Activated CD4-positive, alpha-beta memory T cell treated with anti-CD3 and anti-CD28 coated beads for 36 hours (primary cell): ENCODE measurements around the gene L3HYPDH. TPM values are rescaled to one million over a fixed set of nuclear protein-coding genes. Genes with fewer than 3 reads are reported as not detected.

ENCODE experiments used
- CTCF ChIA-PET: fragments of 350-600 bp; sonication (Branson Sonifier 250); formaldehyde crosslinking; loops from one replicate; lab custom pipeline; 2021; ENCODE audit warnings: antibody characterized with exemption, inconsistent platforms; lab: Charles Lee
- POLR2A ChIA-PET: fragments of 350-600 bp; sonication (Branson Sonifier 250); formaldehyde crosslinking; loops from one replicate; lab custom pipeline; 2021; ENCODE audit warnings: antibody characterized with exemption; lab: Charles Lee
- DNase-seq: peaks from one replicate; pipeline ENCODE4 v3.0.0-alpha.2; 2020
- H3K27ac Mint-ChIP-seq: one replicate; pipeline ENCODE4 v1.8.0; 2021; ENCODE audit warnings: mixed read lengths
- H3K27me3 Mint-ChIP-seq: one replicate; pipeline ENCODE4 v1.8.0; 2021; ENCODE audit warnings: mixed read lengths
- H3K36me3 Mint-ChIP-seq: one replicate; pipeline ENCODE4 v1.8.0; 2021; ENCODE audit warnings: mixed read lengths
- H3K4me1 Mint-ChIP-seq: one replicate; pipeline ENCODE4 v1.8.0; 2021; ENCODE audit warnings: low read depth, mixed read lengths
- H3K4me3 Mint-ChIP-seq: one replicate; pipeline ENCODE4 v1.8.0; 2021; ENCODE audit warnings: mild to moderate bottlenecking, mixed read lengths
- H3K9me3 Mint-ChIP-seq: one replicate; pipeline ENCODE4 v1.8.0; 2021; ENCODE audit warnings: mixed read lengths
- intact Hi-C: fragments of 100-400 bp; cut with micrococcal nuclease; formaldehyde crosslinking; loops from one replicate; pipeline ENCODE4 v1.15.1; 2023
- total RNA-seq, 2 experiments: library from RNA; stranded (reverse); gene quantifications; one replicate each; pipeline ENCODE4 v1.2.3, GENCODE V29; 2021

L3HYPDH gene
- total RNA-seq: 1 to 10 TPM; 7.8 to 7.9 TPM

- intact Hi-C loops: loop anchor here (1.0 to 10.0 kb wide), 7 partner anchors 19 to 1055 kb away; partner anchors contain the start of genes DAAM1, DHRS7, GPR135 and PCNX4
- Mint-ChIP-seq H3K4me1 (peaks cover 56% of the 10 kb centered on the region), H3K9me3 (no peaks in the 10 kb centered on the region), H3K4me3 (peak within 1 kb of the TSS; percentile 92), H3K27ac (peak within 1 kb of the TSS; percentile 86), H3K27me3 (no peaks in the 10 kb centered on the region), H3K36me3 (peaks cover 13% of the 10 kb centered on the region)
- CTCF ChIA-PET: interaction anchor here (0.9 to 2.6 kb wide), 10 partner anchors 11 to 359 kb away, joined by 3 to 17 read pairs (median 5); partner anchors contain the start of genes CCDC175, DAAM1 and GPR135
- peak; percentile 98 for DNase-seq
- POLR2A ChIA-PET: interaction anchor here (0.9 to 1.9 kb wide), 8 partner anchors 9 to 1057 kb away, joined by 3 to 23 read pairs (median 6); partner anchors contain the start of genes CCDC175, DAAM1, GPR135 and KIAA0586
Observed at GRCh38 chr14:59483819-59484638, at the start of gene L3HYPDH, which contains the start of gene JKAMP. Gene L3HYPDH, minus strand, starts transcription at chr14:59484408. Its CDS starts 92 bp downstream, at chr14:59484316. Gene JKAMP, plus strand, starts transcription at chr14:59484517. Its CDS starts 73 bp downstream, at chr14:59484590.

GRCh38 chr14:59532419-59532818 lies 48.2 kb upstream of the L3HYPDH start:
- no peak overlapping the region for H3K4me3 Mint-ChIP-seq
- no peak overlapping the region for H3K27ac Mint-ChIP-seq
- POLR2A ChIA-PET: no interaction called here
- no peaks in the 10 kb centered on the region for H3K36me3 Mint-ChIP-seq
- intact Hi-C loops: no loop called here
- DNase-seq: no peak
- peaks cover 6% of the 10 kb centered on the region for H3K9me3 Mint-ChIP-seq
- no peaks in the 10 kb centered on the region for H3K4me1 Mint-ChIP-seq
- CTCF ChIA-PET: no interaction called here
- H3K27me3 Mint-ChIP-seq: peaks cover 13% of the 10 kb centered on the region

GRCh38 chr14:59530349-59530748 lies 46.1 kb upstream of the L3HYPDH start:
- no peak for DNase-seq
- Mint-ChIP-seq H3K27ac (no peak overlapping the region), H3K4me3 (no peak overlapping the region), H3K9me3 (peaks cover 6% of the 10 kb centered on the region), H3K27me3 (peaks cover 9% of the 10 kb centered on the region), H3K4me1 (no peaks in the 10 kb centered on the region), H3K36me3 (no peaks in the 10 kb centered on the region)
- intact Hi-C loops: no loop called here
- ChIA-PET CTCF (no interaction called here), POLR2A (no interaction called here)

GRCh38 chr14:59529189-59529588 lies 45.0 kb upstream of the L3HYPDH start:
- CTCF ChIA-PET: no interaction called here
- no peak overlapping the region for H3K4me3 Mint-ChIP-seq
- POLR2A ChIA-PET: interaction anchor here (0.7 kb wide), 1 partner anchor 36 kb away, joined by 3 read pairs; no protein-coding TSS in a partner anchor
- H3K9me3 Mint-ChIP-seq: peaks cover 6% of the 10 kb centered on the region
- H3K36me3 Mint-ChIP-seq: no peaks in the 10 kb centered on the region
- H3K4me1 Mint-ChIP-seq: no peaks in the 10 kb centered on the region
- no peak overlapping the region for H3K27ac Mint-ChIP-seq
- intact Hi-C loops: no loop called here
- H3K27me3 Mint-ChIP-seq: peaks cover 11% of the 10 kb centered on the region
- DNase-seq: no peak

DNA sequence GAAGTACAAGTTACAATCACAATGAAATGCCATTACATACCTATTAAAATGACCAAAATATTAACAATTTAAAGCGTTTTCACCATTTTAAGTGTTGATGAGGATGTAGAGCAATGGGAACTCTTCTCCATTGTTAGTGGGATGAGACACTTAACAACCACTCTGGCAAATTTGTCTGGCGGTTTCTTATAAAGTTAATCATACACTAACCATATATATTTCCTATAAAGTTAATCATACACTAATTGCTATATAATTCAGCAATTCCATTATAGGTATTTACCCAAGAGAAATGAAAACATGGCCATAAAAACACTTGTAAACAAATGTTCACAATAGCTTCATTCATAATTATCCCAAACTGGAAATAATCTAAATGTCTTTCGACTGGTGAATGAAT lies 36.0 kb upstream of the L3HYPDH start:
- Mint-ChIP-seq H3K4me1 (no peaks in the 10 kb centered on the region), H3K27ac (no peak overlapping the region), H3K9me3 (no peaks in the 10 kb centered on the region), H3K36me3 (no peaks in the 10 kb centered on the region), H3K27me3 (peaks cover 5% of the 10 kb centered on the region), H3K4me3 (no peak overlapping the region)
- intact Hi-C loops: no loop called here
- CTCF ChIA-PET: no interaction called here
- POLR2A ChIA-PET: no interaction called here
- no peak for DNase-seq

DNA sequence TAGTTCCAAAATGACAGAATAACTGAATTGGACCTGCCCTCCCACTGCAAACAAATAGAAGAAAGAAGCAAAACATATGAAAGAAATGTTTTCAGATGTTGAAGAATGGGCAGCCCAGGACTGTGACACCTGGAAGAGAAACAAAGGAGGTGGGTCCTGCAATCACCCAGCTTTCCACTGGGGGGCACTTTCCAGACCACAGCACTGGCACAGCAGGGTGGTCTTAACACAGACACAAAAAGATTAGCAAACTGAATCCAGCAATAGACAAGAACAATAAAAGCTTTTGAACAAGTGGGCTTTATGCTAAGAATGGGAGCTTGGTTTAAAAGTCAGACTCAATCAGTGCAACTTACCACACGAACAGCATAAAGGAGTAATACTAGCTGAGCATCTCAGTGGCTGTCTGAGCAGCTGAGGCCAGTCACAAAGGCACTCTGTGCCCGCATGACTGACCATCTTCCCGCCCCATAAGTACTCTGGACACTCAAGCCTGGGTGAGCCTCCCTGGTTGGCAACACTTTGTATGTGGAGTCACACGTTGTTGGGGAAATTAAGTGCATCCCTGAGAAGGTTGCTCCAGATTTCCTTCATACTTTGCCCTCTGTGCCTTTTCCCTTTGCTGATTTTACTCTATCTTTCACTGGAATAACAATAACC lies 27.8 kb upstream of the L3HYPDH start:
- no peaks in the 10 kb centered on the region for H3K36me3 Mint-ChIP-seq
- no peaks in the 10 kb centered on the region for H3K9me3 Mint-ChIP-seq
- H3K27me3 Mint-ChIP-seq: peaks cover 8% of the 10 kb centered on the region
- no peaks in the 10 kb centered on the region for H3K4me1 Mint-ChIP-seq
- ChIA-PET CTCF (interaction anchor here (0.9 to 2.1 kb wide), 3 partner anchors 10 to 65 kb away, joined by 3 to 13 read pairs (median 3); partner anchors contain the start of gene CCDC175), POLR2A (interaction anchor here (0.5 kb wide), 1 partner anchor 361 kb away, joined by 5 read pairs; no protein-coding TSS in a partner anchor)
- intact Hi-C loops: no loop called here
- DNase-seq: peak; percentile 17
- no peak overlapping the region for H3K4me3 Mint-ChIP-seq
- H3K27ac Mint-ChIP-seq: no peak overlapping the region

GRCh38 chr14:59510966-59511365 lies 26.8 kb upstream of the L3HYPDH start:
- peaks cover 8% of the 10 kb centered on the region for H3K27me3 Mint-ChIP-seq
- no peaks in the 10 kb centered on the region for H3K36me3 Mint-ChIP-seq
- no peak for DNase-seq
- intact Hi-C loops: no loop called here
- POLR2A ChIA-PET: no interaction called here
- H3K9me3 Mint-ChIP-seq: no peaks in the 10 kb centered on the region
- no peak overlapping the region for H3K27ac Mint-ChIP-seq
- H3K4me3 Mint-ChIP-seq: no peak overlapping the region
- CTCF ChIA-PET: interaction anchor here (0.7 kb wide), 1 partner anchor 58 kb away, joined by 3 read pairs; no protein-coding TSS in a partner anchor
- H3K4me1 Mint-ChIP-seq: no peaks in the 10 kb centered on the region

DNA sequence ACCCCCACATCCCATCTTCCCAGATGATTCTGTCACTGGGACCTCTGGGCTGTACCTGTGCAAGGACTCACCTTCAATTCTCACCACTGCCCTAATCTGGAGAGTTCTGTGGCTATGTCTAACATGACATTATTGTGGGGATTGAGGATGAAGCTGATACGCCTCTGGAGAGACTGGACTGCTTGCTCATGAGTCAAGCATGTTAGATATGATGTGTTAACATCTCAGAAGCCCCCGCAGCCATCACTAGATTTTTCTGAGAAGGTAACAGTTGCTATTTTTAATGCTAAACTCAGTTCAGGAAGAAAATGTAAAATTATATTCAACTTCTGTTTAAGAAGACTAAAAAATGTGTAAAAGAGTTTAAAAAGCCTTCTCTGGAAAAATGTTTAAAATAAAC lies 25.8 kb upstream of the L3HYPDH start:
- Mint-ChIP-seq H3K36me3 (no peaks in the 10 kb centered on the region), H3K4me3 (no peak overlapping the region), H3K27ac (no peak overlapping the region), H3K27me3 (peaks cover 8% of the 10 kb centered on the region), H3K9me3 (no peaks in the 10 kb centered on the region), H3K4me1 (no peaks in the 10 kb centered on the region)
- intact Hi-C loops: no loop called here
- CTCF ChIA-PET: interaction anchor here (6.5 kb wide), 1 partner anchor 67 kb away, joined by 50 read pairs; the partner anchor contains the start of gene CCDC175
- POLR2A ChIA-PET: no interaction called here
- no peak for DNase-seq

- Mint-ChIP-seq H3K27ac (no peak overlapping the region), H3K27me3 (peaks cover 5% of the 10 kb centered on the region), H3K36me3 (no peaks in the 10 kb centered on the region), H3K4me3 (no peak overlapping the region), H3K9me3 (no peaks in the 10 kb centered on the region), H3K4me1 (peaks cover 7% of the 10 kb centered on the region)
- CTCF ChIA-PET: interaction anchor here (0.9 to 6.5 kb wide), 4 partner anchors 35 to 676 kb away, joined by 3 to 50 read pairs (median 3); partner anchors contain the start of gene CCDC175
- DNase-seq: no peak
- intact Hi-C loops: no loop called here
- POLR2A ChIA-PET: no interaction called here
Observed at GRCh38 chr14:59509101-59509500, 24.9 kb upstream of the L3HYPDH start.

GRCh38 chr14:59507752-59508103 lies 23.5 kb upstream of the L3HYPDH start:
- H3K9me3 Mint-ChIP-seq: no peaks in the 10 kb centered on the region
- peaks cover 1% of the 10 kb centered on the region for H3K27me3 Mint-ChIP-seq
- intact Hi-C loops: loop anchor here (1.0 kb wide), 2 partner anchors 69 to 677 kb away; partner anchors contain the start of gene CCDC175
- H3K4me1 Mint-ChIP-seq: peaks cover 9% of the 10 kb centered on the region
- no peaks in the 10 kb centered on the region for H3K36me3 Mint-ChIP-seq
- POLR2A ChIA-PET: interaction anchor here (1.1 to 1.5 kb wide), 2 partner anchors 24 to 319 kb away, joined by 3 to 4 read pairs; partner anchors contain the start of genes DAAM1, JKAMP and L3HYPDH
- no peak overlapping the region for H3K4me3 Mint-ChIP-seq
- H3K27ac Mint-ChIP-seq: no peak overlapping the region
- no peak for DNase-seq
- CTCF ChIA-PET: interaction anchor here (0.6 to 6.5 kb wide), 10 partner anchors 16 to 1976 kb away, joined by 3 to 50 read pairs (median 4); partner anchors contain the start of genes CCDC175, JKAMP and L3HYPDH

GRCh38 chr14:59507063-59507751 lies 23.0 kb upstream of the L3HYPDH start:
- no peaks in the 10 kb centered on the region for H3K9me3 Mint-ChIP-seq
- peak; percentile 70 for DNase-seq
- intact Hi-C loops: loop anchor here (1.0 kb wide), 2 partner anchors 69 to 677 kb away; partner anchors contain the start of gene CCDC175
- POLR2A ChIA-PET: interaction anchor here (1.1 to 1.5 kb wide), 2 partner anchors 23 to 319 kb away, joined by 3 to 4 read pairs; partner anchors contain the start of genes DAAM1, JKAMP and L3HYPDH
- H3K27me3 Mint-ChIP-seq: peaks cover 1% of the 10 kb centered on the region
- H3K4me1 Mint-ChIP-seq: peaks cover 9% of the 10 kb centered on the region
- H3K27ac Mint-ChIP-seq: no peak overlapping the region
- no peak overlapping the region for H3K4me3 Mint-ChIP-seq
- H3K36me3 Mint-ChIP-seq: peaks cover 3% of the 10 kb centered on the region
- CTCF ChIA-PET: interaction anchor here (0.6 to 6.5 kb wide), 13 partner anchors 16 to 1976 kb away, joined by 3 to 50 read pairs (median 4); partner anchors contain the start of genes CCDC175, JKAMP and L3HYPDH
